Measurements from ENCODE around the gene PHC2. TPM values are rescaled to one million over a fixed set of nuclear protein-coding genes. Genes with fewer than 3 reads are reported as not detected.

The PHC2 gene
- total RNA-seq, 2 experiments from 2014 or later = 34.0 to 35.0 TPM

GRCh38 chr1:33429856-33430691, 821 bp downstream of the PHC2 start:
- no TSS peak for BruUV-seq (replicated peaks)
- CTCF ChIA-PET (ENCODE audit: unreplicated experiment) = no interaction called here

GRCh38 chr1:33429332-33429731, 1.6 kb downstream of the PHC2 start:
- intact Hi-C loops (cut with micrococcal nuclease; ENCODE audit: unreplicated experiment) = no loop called here
- H3K4me1 ChIP-seq (ENCODE audit: insufficient read depth, low read length, poor library complexity, severe bottlenecking) = peaks cover 5% of the 10 kb centered on the region
- H4K20me1 ChIP-seq (ENCODE audit: insufficient read depth, low read length) = no peaks in the 10 kb centered on the region
- TF ChIP-seq EZH2phosphoT487 (IDR thresholded peaks at IDR 0.05; ENCODE audit: borderline replicate concordance, low read depth, low read length) (no peak), CTCF (conservative IDR thresholded peaks at IDR 0.05; ENCODE audit: low read length) (no peak)
- no TSS peak for BruUV-seq (replicated peaks)
- H3K79me2 ChIP-seq (ENCODE audit: insufficient read depth, low read depth, low read length) = no peaks in the 10 kb centered on the region
- CTCF ChIA-PET (ENCODE audit: unreplicated experiment) = no interaction called here
- H3K27ac ChIP-seq (ENCODE audit: low read depth, low read length, poor library complexity, severe bottlenecking) = no peak overlapping the region
- no peaks in the 10 kb centered on the region for H3K36me3 ChIP-seq (ENCODE audit: insufficient read depth, low read length)
- DNase-seq (ENCODE audit: low spot score) = no peak
- H3K9me3 ChIP-seq (ENCODE audit: low read length) = no peaks in the 10 kb centered on the region
- H3K4me3 ChIP-seq (ENCODE audit: low read depth, low read length, poor library complexity, severe bottlenecking) = no peak overlapping the region
- POLR2A ChIA-PET = no interaction called here
- H3K4me2 ChIP-seq (ENCODE audit: low read length) = no peak overlapping the region
- no peak overlapping the region for H2AFZ ChIP-seq (ENCODE audit: low read length)
- no peaks in the 10 kb centered on the region for H3K9me2 ChIP-seq (ENCODE audit: insufficient read depth, low read length)

More at GRCh38 chr1:33429856-33430691, 821 bp downstream of the PHC2 start:
- intact Hi-C loops (cut with micrococcal nuclease; ENCODE audit: unreplicated experiment) = no loop called here
- Histone ChIP-seq H3K79me2 (ENCODE audit: insufficient read depth, low read depth, low read length) (no peaks in the 10 kb centered on the region), H4K20me1 (ENCODE audit: insufficient read depth, low read length) (no peaks in the 10 kb centered on the region), H3K9me3 (ENCODE audit: low read length) (no peaks in the 10 kb centered on the region), H3K4me2 (ENCODE audit: low read length) (peak overlapping the region; percentile 63; the same call in 1 of the 2 replicates), H3K9me2 (ENCODE audit: insufficient read depth, low read length) (no peaks in the 10 kb centered on the region), H3K36me3 (ENCODE audit: insufficient read depth, low read length) (no peaks in the 10 kb centered on the region), H3K4me1 (ENCODE audit: insufficient read depth, low read length, poor library complexity, severe bottlenecking) (peaks cover 5% of the 10 kb centered on the region), H3K27ac (ENCODE audit: low read depth, low read length, poor library complexity, severe bottlenecking) (no peak overlapping the region), H2AFZ (ENCODE audit: low read length) (no peak overlapping the region), H3K4me3 (ENCODE audit: low read depth, low read length, poor library complexity, severe bottlenecking) (peak overlapping the region; percentile 64)
- POLR2A ChIA-PET = no interaction called here
- TF ChIP-seq EZH2phosphoT487 (IDR thresholded peaks at IDR 0.05; ENCODE audit: borderline replicate concordance, low read depth, low read length) = no peak
- no peak for TF ChIP-seq CTCF (conservative IDR thresholded peaks at IDR 0.05; ENCODE audit: low read length)
- no peak for DNase-seq (ENCODE audit: low spot score)

- no peaks in the 10 kb centered on the region for H3K9me3 ChIP-seq (ENCODE audit: low read length)
- H3K4me3 ChIP-seq (ENCODE audit: low read depth, low read length, poor library complexity, severe bottlenecking) = no peak overlapping the region
- ChIA-PET POLR2A (no interaction called here), CTCF (ENCODE audit: unreplicated experiment) (no interaction called here)
- intact Hi-C loops (cut with micrococcal nuclease; ENCODE audit: unreplicated experiment) = no loop called here
- no peak for TF ChIP-seq CTCF (conservative IDR thresholded peaks at IDR 0.05; ENCODE audit: low read length)
- no peak for TF ChIP-seq EZH2phosphoT487 (IDR thresholded peaks at IDR 0.05; ENCODE audit: borderline replicate concordance, low read depth, low read length)
- DNase-seq (ENCODE audit: low spot score) = no peak
- no peak overlapping the region for H3K27ac ChIP-seq (ENCODE audit: low read depth, low read length, poor library complexity, severe bottlenecking)
- H3K9me2 ChIP-seq (ENCODE audit: insufficient read depth, low read length) = no peaks in the 10 kb centered on the region
- no peaks in the 10 kb centered on the region for H3K79me2 ChIP-seq (ENCODE audit: insufficient read depth, low read depth, low read length)
- BruUV-seq (replicated peaks) = no TSS peak
- H3K36me3 ChIP-seq (ENCODE audit: insufficient read depth, low read length) = no peaks in the 10 kb centered on the region
- no peak overlapping the region for H2AFZ ChIP-seq (ENCODE audit: low read length)
- peaks cover 5% of the 10 kb centered on the region for H3K4me1 ChIP-seq (ENCODE audit: insufficient read depth, low read length, poor library complexity, severe bottlenecking)
- H3K4me2 ChIP-seq (ENCODE audit: low read length) = no peak overlapping the region
- no peaks in the 10 kb centered on the region for H4K20me1 ChIP-seq (ENCODE audit: insufficient read depth, low read length)
Measured at GRCh38 chr1:33428661-33429060, 2.2 kb downstream of the PHC2 start.

Measured in OCI-LY7 (cell line).